WTC11 (cell line): ENCODE results near the gene PLA2G2D. TPM values are rescaled to one million over a fixed set of nuclear protein-coding genes. Genes with fewer than 3 reads are reported as not detected.

Experiments used
- ATAC-seq: fragments of 200-7000 bp; cut with Tn5 transposase; 2 replicates; pipeline ENCODE4 v1.10.0; 2021; ENCODE audit warnings: mild to moderate bottlenecking, moderate library complexity
- CTCF ChIA-PET: fragments of 300-600 bp; sonication (Branson Sonifier 250); formaldehyde crosslinking; loops from one replicate; lab custom pipeline; 2021; ENCODE audit warnings: antibody characterized with exemption; lab: Charles Lee
- POLR2A ChIA-PET: fragments of 350-600 bp; sonication (Branson Sonifier 250); formaldehyde crosslinking; loops from one replicate; lab custom pipeline; 2021; ENCODE audit warnings: antibody characterized with exemption; lab: Charles Lee
- DNase-seq: peaks from one replicate; pipeline ENCODE4 v3.0.0; 2021; ENCODE audit warnings: low spot score
- H3K27ac Mint-ChIP-seq: 2 replicates; pipeline ENCODE4 v1.8.0; 2021; ENCODE audit warnings: mixed read lengths
- H3K27me3 Mint-ChIP-seq: 2 replicates; pipeline ENCODE4 v1.8.0; 2021; ENCODE audit warnings: low read depth, mild to moderate bottlenecking, moderate library complexity, mixed read lengths
- H3K36me3 Mint-ChIP-seq: 2 replicates; pipeline ENCODE4 v1.8.0; 2021; ENCODE audit warnings: mixed read lengths
- H3K4me1 Mint-ChIP-seq: 2 replicates; pipeline ENCODE4 v1.8.0; 2022; ENCODE audit warnings: mixed read lengths
- H3K4me3 Mint-ChIP-seq: 2 replicates; pipeline ENCODE4 v1.8.0; 2021; ENCODE audit warnings: mild to moderate bottlenecking, moderate library complexity, mixed read lengths
- H3K9me3 Mint-ChIP-seq: 2 replicates; pipeline ENCODE4 v1.8.0; 2021; ENCODE audit warnings: mixed read lengths
- E2F1 ChIP-seq: sonication (generic); formaldehyde crosslinking; IDR thresholded peaks from 2 replicates; pipeline ENCODE4 v1.8.0; 2022; ENCODE audit warnings: mild to moderate bottlenecking, missing genetic modification reagents
- ETV6 ChIP-seq: sonication (generic); formaldehyde crosslinking; IDR thresholded peaks from 2 replicates; pipeline ENCODE4 v1.8.1; 2022; ENCODE audit warnings: mild to moderate bottlenecking, missing genetic modification reagents
- FOXP1 ChIP-seq: sonication (generic); formaldehyde crosslinking; IDR thresholded peaks from 2 replicates; pipeline ENCODE4 v1.8.0; 2022; ENCODE audit warnings: missing genetic modification reagents, mild to moderate bottlenecking, moderate library complexity, borderline replicate concordance
- JAZF1 ChIP-seq: fragments of 250-450 bp; sonication (Bioruptor Pico); IDR thresholded peaks from 2 replicates; pipeline ENCODE4 v1.9.0; 2021; ENCODE audit warnings: moderate library complexity, mild to moderate bottlenecking, inconsistent platforms
- NR1H2 ChIP-seq: sonication (generic); formaldehyde crosslinking; IDR thresholded peaks from 2 replicates; pipeline ENCODE4 v1.9.0; 2021; ENCODE audit warnings: mild to moderate bottlenecking, moderate library complexity, missing genetic modification reagents
- NR2C2 ChIP-seq: sonication (generic); formaldehyde crosslinking; IDR thresholded peaks from 2 replicates; pipeline ENCODE4 v1.8.0; 2022; ENCODE audit warnings: mild to moderate bottlenecking, missing genetic modification reagents
- SMAD3 ChIP-seq: sonication (generic); formaldehyde crosslinking; IDR thresholded peaks from 2 replicates; pipeline ENCODE4 v1.8.0; 2022; ENCODE audit warnings: missing genetic modification reagents, mild to moderate bottlenecking, borderline replicate concordance
- TEAD1 ChIP-seq: sonication (generic); formaldehyde crosslinking; IDR thresholded peaks from 2 replicates; pipeline ENCODE4 v1.8.0; 2022; ENCODE audit warnings: mild to moderate bottlenecking, missing genetic modification reagents
- ZNF121 ChIP-seq: sonication (generic); formaldehyde crosslinking; IDR thresholded peaks from 2 replicates; pipeline ENCODE4 v1.8.0; 2023; ENCODE audit warnings: missing genetic modification reagents
- ZNF138 ChIP-seq: sonication (generic); formaldehyde crosslinking; conservative IDR thresholded peaks from 2 replicates; pipeline ENCODE4 v1.8.1; 2022; ENCODE audit warnings: mild to moderate bottlenecking, moderate library complexity, missing genetic modification reagents
- ZNF219 ChIP-seq: sonication (generic); formaldehyde crosslinking; IDR thresholded peaks from 2 replicates; pipeline ENCODE4 v1.8.0; 2023; ENCODE audit warnings: missing genetic modification reagents, mild to moderate bottlenecking, borderline replicate concordance
- ZNF416 ChIP-seq: fragments of 250-450 bp; sonication (Bioruptor Pico); IDR thresholded peaks from 2 replicates; pipeline ENCODE4 v1.9.0; 2021; ENCODE audit warnings: mild to moderate bottlenecking, inconsistent platforms
- ZNF671 ChIP-seq: fragments of 250-450 bp; sonication (Bioruptor Pico); IDR thresholded peaks from 2 replicates; pipeline ENCODE4 v1.8.0; 2021; ENCODE audit warnings: mild to moderate bottlenecking
- total RNA-seq: library from RNA; stranded (reverse); gene quantifications from 3 replicates; pipeline ENCODE4 v1.2.3, GENCODE V29; 2021
- TF ChIP-seq, protein P1 (sequence below): sonication (generic); formaldehyde crosslinking; IDR thresholded peaks from 2 replicates; pipeline ENCODE4 v1.8.0; 2022; ENCODE audit warnings: mild to moderate bottlenecking, missing genetic modification reagents
- TF ChIP-seq, protein P2 (sequence below): sonication (generic); formaldehyde crosslinking; IDR thresholded peaks from 2 replicates; pipeline ENCODE4 v1.8.1; 2022; ENCODE audit warnings: mild to moderate bottlenecking, moderate library complexity, missing genetic modification reagents
- TF ChIP-seq, protein P3 (sequence below): sonication (generic); formaldehyde crosslinking; IDR thresholded peaks from 2 replicates; pipeline ENCODE4 v1.8.1; 2022; ENCODE audit warnings: missing genetic modification reagents, borderline replicate concordance
- TF ChIP-seq, protein P4 (sequence below): sonication (generic); formaldehyde crosslinking; IDR thresholded peaks from 2 replicates; pipeline ENCODE4 v1.8.1; 2022; ENCODE audit warnings: low read depth, mild to moderate bottlenecking, moderate library complexity, missing genetic modification reagents, borderline replicate concordance

The PLA2G2D gene
- total RNA-seq, 1 experiment from 2014 or later, result not detected

GRCh38 chr1:20080441-20081352 lies 38.6 kb downstream of the PLA2G2D start:
- H3K4me3 Mint-ChIP-seq, result no peak overlapping the region
- peaks cover 7% of the 10 kb centered on the region; the same call in 1 of the 2 replicates for H3K27me3 Mint-ChIP-seq
- CTCF ChIA-PET, result interaction anchor here (1.2 to 1.3 kb wide), 2 partner anchors 72 to 376 kb away, joined by 3 read pairs; no protein-coding TSS in a partner anchor
- no peak for DNase-seq
- POLR2A ChIA-PET, result no interaction called here
- TF ChIP-seq JAZF1 (CRISPR knock-in tag) (no peak), ZNF219 (CRISPR knock-in tag) (no peak), ZNF121 (CRISPR knock-in tag) (no peak), TEAD1 (CRISPR knock-in tag) (no peak), SMAD3 (CRISPR knock-in tag) (no peak), ZNF138 (CRISPR knock-in tag) (no peak), NR2C2 (CRISPR knock-in tag) (no peak), ZNF416 (no peak), NR1H2 (CRISPR knock-in tag) (no peak), ZNF671 (no peak), FOXP1 (CRISPR knock-in tag) (no peak), ETV6 (CRISPR knock-in tag) (no peak), E2F1 (CRISPR knock-in tag) (no peak)
- TF ChIP-seq, protein P1, sequence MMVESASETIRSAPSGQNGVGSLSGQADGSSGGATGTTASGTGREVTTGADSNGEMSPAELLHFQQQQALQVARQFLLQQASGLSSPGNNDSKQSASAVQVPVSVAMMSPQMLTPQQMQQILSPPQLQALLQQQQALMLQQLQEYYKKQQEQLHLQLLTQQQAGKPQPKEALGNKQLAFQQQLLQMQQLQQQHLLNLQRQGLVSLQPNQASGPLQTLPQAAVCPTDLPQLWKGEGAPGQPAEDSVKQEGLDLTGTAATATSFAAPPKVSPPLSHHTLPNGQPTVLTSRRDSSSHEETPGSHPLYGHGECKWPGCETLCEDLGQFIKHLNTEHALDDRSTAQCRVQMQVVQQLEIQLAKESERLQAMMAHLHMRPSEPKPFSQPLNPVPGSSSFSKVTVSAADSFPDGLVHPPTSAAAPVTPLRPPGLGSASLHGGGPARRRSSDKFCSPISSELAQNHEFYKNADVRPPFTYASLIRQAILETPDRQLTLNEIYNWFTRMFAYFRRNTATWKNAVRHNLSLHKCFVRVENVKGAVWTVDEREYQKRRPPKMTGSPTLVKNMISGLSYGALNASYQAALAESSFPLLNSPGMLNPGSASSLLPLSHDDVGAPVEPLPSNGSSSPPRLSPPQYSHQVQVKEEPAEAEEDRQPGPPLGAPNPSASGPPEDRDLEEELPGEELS (CRISPR knock-in tag), result no peak
- TF ChIP-seq, protein P2, sequence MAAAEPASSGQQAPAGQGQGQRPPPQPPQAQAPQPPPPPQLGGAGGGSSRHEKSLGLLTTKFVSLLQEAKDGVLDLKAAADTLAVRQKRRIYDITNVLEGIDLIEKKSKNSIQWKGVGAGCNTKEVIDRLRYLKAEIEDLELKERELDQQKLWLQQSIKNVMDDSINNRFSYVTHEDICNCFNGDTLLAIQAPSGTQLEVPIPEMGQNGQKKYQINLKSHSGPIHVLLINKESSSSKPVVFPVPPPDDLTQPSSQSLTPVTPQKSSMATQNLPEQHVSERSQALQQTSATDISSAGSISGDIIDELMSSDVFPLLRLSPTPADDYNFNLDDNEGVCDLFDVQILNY (CRISPR knock-in tag), result no peak
- TF ChIP-seq, protein P3, sequence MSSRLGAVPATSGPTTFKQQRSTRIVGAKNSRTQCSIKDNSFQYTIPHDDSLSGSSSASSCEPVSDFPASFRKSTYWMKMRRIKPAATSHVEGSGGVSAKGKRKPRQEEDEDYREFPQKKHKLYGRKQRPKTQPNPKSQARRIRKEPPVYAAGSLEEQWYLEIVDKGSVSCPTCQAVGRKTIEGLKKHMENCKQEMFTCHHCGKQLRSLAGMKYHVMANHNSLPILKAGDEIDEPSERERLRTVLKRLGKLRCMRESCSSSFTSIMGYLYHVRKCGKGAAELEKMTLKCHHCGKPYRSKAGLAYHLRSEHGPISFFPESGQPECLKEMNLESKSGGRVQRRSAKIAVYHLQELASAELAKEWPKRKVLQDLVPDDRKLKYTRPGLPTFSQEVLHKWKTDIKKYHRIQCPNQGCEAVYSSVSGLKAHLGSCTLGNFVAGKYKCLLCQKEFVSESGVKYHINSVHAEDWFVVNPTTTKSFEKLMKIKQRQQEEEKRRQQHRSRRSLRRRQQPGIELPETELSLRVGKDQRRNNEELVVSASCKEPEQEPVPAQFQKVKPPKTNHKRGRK (CRISPR knock-in tag), result no peak
- TF ChIP-seq, protein P4, sequence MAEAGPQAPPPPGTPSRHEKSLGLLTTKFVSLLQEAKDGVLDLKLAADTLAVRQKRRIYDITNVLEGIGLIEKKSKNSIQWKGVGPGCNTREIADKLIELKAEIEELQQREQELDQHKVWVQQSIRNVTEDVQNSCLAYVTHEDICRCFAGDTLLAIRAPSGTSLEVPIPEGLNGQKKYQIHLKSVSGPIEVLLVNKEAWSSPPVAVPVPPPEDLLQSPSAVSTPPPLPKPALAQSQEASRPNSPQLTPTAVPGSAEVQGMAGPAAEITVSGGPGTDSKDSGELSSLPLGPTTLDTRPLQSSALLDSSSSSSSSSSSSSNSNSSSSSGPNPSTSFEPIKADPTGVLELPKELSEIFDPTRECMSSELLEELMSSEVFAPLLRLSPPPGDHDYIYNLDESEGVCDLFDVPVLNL (CRISPR knock-in tag), result no peak
- no peak for ATAC-seq
- no peaks in the 10 kb centered on the region for H3K36me3 Mint-ChIP-seq
- H3K27ac Mint-ChIP-seq, result no peak overlapping the region
- H3K9me3 Mint-ChIP-seq, result peaks cover 10% of the 10 kb centered on the region; the same call in 1 of the 2 replicates
- H3K4me1 Mint-ChIP-seq, result peaks cover 18% of the 10 kb centered on the region
